Measurements from ENCODE around the gene MRRF.
A peak's percentile ranks its signal among the peaks of the same experiment; 100 is the strongest.

The MRRF gene

DNA sequence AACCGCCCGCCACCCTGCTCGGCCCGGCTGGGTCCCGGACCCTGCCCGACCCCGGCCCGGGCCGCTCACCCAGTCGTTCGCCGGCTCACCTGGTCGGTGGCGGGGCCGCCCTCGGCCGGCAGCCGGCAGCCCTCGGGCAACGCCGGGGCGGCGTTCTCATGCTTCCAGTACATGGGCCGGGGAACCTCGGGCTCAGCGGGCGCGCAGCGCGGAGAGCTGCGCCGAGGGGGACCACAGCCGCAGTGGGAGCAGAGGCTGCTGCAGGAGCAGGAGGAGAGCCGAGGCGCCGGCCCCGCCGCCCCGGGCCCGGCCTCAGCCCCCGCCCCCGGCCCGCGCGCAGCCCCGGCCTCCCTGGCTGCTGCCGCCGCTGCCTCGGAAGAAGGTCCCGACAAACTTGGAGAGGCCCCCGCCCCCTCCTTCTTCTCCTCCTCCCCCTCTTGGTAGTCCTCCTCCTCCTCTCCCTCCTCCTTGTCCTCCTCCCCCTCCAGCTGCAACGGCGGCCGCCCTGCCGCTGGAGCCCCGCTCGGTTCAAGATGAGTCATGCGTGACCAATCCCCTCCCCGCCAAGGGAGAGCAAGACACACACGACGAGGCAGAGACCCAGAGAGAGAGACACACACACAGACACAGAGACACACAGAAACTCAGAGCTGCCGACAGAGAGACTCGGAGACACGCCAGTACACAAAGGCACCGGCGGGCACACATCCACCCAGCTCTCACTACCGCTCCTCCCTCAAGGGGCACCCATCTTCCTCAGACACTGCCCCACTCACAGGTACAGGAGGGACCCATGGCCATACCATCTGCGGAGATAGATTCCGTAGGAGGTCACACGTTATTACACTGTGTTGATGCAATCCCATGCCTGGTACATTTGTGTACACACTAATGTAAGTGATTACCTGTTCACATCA lies 35.9 kb upstream of the MRRF start, which contains the start of gene LHX6:
Gene LHX6 (minus strand): TSS at position 390 of the 917 bp plus-strand sequence. CDS start 217 bp downstream, at position 173.
- DNase-seq, result no peak

DNA sequence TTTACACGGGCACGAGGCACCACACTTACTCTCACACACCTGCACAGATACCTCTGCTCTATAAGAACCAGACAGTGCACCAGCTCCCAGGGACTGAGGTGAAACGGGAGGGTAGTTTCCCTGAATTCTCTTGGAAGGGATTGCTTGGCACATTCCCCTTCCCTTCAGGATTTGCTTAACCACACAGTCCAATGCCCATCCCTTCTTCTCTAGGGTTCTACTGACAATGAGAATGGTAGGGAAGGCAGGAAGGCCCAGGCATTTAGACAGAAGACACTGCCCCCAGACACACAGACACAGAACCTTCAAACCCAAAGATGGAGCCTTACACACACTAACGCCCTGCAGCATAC lies 35.2 kb upstream of the MRRF start:
- no peak for DNase-seq

DNA sequence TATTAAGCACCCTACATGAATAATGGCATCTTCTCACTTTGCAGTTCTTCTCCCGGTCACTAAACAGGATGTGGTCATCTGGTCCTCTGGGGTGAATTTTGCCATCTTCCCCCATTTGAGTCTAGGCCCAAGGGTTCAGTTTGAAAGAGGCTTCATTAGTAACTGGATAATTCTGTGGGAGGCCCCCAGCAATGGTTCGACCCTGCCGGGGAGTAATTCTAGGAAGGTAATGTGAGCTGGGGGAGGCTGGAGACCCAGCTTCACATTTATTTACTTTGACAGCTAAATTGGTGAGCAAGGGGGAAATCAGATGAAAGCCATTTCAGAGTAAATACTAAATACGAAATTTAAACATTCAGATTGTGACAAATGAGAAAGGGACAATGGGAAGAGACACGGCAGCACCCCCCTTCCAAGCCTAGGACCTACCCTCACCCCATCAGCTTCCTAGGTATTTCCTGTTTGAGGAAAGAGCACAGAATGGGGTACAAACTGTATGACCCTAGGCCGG lies 31.8 kb upstream of the MRRF start:
- DNase-seq, result no peak

DNA sequence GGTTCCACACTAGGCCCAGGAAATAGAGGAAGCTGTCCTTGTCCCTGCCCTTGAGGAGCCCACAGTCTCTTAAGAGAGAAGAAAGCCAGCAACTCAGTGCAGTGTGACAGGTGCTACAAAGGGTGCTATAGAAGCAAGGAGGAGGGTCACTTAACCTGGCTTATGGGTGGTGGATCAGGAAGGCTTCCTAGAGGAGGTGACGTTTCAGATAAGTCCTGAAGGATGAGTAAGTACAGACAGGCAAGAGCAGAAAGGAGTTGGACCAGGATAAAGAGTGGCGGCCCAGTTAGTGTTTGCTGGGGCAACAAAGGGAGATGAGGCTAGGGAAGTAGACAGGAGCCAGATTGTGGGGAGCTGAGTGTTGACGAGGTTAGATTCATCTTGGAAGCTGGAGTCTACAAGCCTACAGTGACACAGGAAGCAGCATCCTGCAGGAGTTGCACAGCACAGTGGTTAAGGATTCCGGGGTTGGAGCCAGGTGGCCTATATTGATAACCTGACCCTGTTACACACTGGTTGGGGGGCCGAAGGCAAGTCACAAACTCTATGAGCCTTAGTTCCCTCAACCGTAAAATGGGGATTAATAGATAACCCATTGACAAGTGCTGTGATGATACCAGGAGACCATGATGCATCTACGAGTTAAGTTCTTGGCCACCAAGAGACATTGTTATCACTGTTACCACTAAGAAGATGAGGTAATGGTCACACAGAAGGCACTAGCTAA lies 30.5 kb upstream of the MRRF start:
- DNase-seq, result no peak

DNA sequence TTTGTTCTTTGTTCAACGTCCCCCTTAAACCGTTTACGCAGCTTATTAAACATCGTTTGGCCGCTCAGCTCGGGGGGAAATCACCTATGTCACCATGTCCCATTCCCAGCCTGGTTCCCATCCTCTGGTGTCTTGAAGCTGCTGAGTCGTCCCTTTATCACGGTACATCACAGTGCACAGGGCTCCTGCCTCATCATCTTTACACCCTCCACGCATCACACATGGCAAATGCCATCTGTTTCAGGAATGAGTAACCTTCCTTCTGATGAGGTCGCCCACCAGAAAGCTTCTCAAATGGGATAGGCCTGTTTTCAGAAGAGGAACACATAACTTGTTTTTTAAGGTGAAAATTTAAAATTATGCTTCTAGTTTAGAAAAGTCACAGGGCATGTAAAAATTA lies 28.0 kb upstream of the MRRF start:
- no peak for DNase-seq

DNA sequence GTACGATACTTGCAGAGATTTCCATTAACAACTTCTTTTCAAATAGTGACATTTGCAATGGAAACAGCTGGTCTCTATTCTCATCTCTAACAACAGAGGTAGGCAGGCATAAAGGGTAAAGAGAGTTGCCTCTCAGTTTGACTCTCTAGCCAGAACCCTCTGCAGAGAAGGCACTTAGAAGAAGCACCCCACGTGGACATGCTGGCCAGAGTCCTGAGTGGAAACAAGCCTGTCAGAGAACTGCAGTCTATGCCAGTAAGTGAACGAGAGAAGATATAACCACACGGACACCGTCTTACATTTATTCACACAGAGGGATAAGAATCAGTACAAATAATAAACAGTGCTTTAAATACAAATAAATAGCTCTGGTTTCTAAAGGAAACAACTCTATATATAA lies 25.0 kb upstream of the MRRF start:
- DNase-seq, result no peak

DNA sequence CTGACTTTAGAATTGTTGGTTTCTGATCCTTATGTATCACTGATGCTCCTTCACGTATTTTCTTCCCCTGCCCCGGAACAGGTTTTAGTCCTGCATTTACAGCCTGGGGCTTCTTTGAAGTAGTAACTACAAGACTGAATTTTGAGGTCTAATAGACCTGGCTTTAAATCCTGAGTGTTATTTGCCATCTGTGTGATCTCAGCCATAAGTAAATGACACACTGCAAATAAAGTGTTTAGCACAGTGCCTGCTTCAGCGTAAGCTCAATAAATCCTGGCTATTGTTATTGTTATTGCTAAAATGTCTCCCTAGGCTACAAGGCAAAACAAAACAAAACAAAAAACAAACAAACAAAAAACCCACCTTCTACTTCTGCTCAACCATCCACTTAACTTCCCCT lies 20.3 kb upstream of the MRRF start:
- no peak for DNase-seq

DNA sequence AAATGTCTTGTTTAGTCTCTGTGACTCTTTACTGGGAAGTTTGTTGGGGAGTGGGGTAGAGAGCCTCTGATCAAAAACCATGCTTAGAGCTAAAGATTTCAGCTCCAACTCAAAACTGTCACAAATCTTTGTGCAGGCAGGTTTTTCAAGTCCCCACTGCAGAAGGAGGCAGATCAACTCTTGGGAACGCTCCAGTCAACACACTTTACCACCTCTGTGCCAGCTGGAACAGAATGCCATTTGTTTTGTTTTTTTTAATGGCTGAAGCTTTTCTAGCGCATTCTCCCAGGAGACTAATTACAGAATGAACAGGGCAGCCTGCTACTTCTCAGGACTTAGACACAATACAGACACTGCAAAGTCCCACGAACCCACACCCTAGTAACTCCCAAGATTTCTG lies 18.0 kb upstream of the MRRF start:
- no peak for DNase-seq

DNA sequence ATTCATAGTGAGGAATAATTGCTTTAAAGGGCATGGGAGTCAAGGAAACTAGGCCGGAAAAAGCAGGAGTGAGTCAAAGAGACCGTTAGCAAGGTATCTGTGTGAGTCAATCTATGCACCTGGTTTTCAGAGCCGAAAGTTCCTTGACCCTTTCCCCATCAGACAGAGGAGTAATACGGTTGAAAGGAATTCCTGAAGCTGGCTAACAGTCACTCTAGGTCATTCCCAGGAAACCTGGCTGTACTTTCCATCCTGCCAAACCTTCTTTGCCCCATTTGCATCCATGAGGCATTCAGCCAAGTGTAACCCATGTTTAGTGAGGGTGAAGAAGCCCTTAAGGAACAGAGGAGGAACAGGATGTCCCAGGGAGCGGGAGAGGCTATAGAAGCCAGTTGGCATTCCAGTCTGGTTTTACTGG lies 16.2 kb upstream of the MRRF start:
- no peak for DNase-seq

DNA sequence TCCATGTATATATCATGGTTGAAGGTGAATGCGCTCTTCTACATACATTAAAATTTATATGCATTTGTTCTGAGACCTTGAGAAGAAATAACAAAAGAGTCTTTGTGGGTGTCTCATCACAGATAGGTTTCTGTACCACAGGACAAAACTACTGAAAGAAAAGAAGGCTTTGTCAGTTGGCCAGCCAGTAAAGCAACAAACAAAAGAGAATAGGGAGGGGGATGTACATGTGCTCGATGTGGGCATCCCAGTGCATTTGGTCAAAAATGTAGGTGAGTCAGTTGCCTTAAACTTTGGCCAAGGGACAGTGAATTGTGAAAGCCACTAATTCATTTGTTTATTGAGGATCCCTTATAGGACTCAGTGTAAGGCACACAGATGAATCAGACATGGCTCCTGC lies 13.3 kb upstream of the MRRF start:
- no peak for DNase-seq

DNA sequence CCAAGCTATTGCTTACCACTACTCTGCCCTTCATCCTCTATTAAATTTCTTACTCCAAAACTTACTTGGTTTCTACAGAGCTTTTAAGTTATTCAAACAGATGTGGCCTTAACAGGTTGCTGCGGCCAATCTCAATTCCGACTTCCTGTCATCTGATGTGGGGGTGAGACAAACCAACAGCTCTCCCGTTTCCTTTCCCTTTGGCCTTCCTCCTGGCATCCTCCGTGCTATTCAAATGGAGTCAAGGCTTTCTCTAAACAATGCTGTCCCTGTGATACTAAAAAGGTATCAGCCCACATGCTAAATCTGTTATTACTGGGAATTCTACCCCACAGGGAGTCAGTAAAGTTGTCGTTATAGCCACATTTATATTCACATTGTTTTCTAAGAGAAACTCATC lies 11.9 kb upstream of the MRRF start:
- no peak for DNase-seq

DNA sequence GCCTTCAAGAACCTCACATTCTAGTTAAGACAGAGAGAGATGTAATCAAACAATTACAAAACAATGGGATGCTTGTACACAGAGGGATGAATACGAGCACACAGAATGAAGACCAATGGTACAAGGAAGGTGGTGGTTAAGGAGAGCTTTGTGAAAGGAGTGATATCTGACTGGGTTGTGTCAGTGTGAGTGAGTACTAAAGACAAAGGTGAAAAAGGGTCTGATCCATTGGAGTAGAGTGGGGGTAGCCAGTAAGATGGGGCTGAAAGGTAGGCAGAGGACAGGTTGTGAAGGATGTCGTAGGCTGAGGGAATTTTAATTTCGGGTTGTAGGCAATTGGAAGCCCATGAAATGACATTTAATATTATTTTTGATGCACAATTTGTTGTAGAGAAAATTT lies 9.9 kb upstream of the MRRF start:
- no peak for DNase-seq

DNA sequence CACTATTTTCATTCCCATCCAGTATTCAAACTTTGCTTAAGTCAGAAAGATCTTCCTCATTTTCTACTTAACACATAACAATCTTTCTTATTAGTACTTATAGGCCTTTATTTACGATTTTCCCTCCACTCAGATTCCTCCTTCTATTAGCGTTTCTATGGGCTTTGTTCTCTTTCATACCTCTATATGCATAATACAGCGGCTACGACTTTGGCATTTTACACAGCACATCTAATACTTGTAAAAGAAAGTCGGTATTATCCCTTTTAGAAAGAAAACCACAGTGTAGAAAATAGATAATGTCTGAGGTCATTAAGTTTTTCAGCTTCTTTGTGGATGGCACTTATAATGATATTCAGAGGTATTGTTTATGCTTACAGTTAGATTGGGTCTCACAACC lies 8.5 kb upstream of the MRRF start:
- DNase-seq, result no peak

DNA sequence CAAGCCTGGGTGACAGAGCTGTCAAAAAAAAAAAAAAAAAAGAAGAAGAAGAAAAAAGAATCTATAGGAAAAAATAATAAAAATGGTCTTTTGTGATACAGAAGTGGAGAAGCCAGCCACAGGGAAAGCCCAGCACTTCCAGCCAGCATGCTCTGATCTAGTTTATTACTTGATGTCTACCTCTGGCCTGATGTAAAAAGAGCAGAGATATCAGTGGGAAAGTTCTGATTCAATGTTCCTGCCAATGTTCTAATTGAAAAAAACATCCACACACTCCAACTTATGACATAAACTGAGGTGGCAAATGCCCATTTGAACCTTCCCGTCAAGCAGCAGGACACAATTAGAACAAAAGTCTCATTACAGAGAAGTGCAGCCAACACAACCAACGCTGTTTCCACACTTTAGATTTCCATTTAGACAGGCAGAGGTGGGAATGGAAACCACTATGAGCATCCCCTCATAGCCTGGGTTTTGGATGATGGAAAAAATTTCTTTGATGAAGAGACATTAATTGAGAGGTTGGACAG lies 5.7 kb upstream of the MRRF start:
- DNase-seq, result no peak

DNA sequence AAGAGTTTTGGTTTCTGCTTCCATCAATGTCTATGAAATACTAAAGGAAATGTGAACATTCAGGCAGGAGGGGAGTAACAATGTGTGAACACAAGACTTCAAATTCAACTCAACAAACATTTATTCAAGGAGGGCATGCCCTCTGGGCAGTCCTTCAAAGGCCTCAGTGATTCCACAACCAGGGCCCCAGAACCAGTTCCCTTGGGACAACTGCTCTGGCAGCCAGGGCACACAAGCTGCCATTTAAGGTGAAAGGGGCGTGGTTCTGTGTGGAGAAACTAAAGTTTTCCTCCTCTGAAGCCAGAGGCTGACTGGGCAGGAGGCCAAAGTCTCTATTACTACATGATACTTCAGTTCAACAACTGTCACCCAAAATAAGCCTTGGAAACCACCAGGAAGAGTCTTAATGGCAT lies 3.2 kb upstream of the MRRF start:
- peak; percentile 35 for DNase-seq

DNA sequence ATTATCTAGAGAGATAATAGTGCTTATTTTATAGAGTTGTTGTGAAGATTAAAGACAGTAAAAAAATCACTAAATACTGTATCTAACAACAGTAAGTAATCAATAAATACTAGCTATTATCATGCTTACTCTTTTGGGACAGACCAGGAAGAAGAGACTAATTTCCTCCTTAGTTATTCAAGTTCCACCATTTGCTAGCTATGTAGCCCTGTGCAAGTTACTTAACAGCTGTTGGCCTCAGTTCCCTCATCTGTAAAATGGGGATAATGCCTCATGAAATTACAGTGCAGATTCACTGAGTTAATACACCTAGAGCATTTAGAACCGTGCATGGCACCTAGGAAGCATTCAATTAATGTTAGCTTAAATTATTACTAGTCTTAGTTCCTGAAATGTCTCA lies 2.6 kb upstream of the MRRF start:
- DNase-seq, result no peak

DNA sequence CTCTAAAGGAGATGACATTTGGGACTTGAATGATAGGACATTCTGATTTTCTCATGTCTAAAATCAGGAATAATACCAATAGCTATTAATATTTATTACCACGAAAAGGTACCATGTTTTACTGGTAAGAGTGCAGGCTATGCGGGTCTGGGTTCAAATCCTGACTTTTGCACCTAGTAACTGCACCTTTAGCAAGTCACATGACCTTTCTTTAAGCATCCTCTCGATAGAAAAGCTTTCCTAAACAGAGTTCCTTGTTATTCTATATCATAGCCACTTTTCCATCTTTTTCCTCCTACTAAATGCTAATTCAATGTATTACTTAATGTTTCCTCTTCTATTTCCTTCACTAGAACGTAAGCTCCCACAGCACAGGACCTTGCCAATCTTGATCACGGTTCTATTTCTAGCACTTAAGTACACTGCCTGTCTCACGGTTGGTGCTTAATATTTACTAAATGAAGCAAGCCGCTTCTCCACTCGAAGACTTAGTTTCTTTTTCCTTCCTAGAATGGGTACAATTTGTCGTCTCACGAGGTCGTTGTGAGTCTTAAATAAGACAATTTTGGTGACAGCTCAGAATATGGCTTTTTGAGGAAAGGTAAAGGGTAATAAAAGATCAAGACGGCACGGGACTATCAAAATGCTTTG lies 858 bp upstream of the MRRF start:
- DNase-seq, result no peak

DNA sequence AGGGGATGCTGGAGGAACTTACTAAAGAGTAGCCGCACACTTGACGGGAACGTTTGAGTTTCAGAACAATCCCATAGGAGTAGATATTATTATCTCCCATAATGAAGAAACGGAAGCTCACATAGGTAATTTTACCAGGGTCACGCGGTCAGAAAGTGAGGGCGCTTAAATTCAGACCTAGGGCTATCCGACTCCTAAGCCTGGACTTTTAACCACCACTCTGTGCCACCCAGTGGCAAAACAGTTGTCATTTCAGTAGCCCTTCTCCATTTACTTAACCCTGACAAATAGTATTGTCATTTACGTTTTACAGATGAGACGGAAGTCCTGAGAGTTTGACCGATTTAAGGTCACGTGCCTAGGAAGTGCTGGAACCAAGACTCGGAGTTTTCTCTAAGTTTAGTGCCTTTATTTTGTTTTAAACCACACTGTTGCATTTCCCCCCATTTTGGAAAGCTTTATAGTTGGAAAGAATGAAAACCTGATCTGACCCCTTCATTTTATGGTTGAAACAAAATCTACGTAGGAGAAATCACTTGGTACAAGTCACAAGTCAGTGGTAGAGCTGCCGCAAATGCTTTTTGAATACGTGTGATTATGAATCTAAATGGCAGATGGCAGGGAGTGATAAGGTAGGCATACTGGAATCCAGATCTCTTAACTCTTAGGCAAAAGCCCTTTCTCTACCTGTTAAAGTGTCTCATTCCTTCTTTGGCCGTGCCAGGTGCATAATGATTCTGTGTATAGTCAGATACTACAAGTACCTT lies 650 bp downstream of the MRRF start:
- peak; percentile 78 for DNase-seq

DNA sequence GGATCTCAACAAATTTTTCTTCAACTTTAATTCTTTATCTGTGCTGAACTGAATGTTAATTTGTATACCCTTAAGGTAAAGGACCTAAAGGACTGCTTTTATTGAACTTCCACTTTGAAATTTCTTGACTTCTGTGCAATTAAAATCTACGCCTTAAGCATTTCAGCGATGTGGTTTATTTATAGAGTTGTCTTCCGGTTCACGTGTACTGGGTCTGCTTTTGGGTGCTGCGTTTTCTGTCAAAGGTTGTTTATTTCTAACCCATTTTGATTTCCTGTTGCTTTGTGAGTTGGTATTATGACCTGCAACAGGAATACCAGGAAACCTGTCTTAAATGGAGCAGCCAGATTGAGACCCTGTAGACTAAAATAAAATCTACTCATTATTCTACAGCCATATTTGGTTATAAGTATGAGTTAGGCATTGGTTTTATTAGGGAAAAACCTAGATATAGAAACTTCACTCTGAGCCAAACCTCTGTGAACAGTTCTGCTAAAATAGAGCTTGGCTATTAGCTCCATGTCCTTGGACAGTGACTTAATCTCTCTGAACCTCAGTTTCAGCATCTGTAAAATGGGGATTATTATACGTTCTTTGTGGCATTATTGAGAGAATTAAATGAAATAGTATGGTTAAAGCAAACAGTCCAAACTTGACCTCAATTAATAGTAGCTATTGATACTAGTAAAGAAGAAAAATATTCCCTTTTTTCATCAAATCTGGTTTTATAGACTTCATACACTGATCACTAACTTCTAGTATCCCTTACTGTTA lies 3.5 kb downstream of the MRRF start:
- DNase-seq, result no peak

DNA sequence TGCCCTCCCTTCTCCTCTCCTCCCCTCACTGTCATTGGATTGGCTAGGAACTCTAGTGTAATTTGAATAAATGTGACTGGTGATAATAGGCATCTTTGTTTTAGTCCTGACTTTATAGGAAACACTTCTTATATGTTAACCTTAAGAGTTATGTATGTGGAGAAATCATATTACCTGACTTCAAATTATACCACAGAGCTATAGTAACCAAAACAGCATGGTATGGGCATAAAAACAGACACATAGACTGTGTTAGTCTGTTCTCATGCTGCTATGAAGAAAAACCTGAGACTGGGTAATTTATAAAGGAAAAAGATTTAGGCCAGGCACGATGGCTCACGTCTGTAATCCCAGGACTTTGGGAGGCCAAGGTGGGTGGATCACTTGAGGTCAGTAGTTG lies 9.4 kb downstream of the MRRF start:
- DNase-seq, result no peak

DNA sequence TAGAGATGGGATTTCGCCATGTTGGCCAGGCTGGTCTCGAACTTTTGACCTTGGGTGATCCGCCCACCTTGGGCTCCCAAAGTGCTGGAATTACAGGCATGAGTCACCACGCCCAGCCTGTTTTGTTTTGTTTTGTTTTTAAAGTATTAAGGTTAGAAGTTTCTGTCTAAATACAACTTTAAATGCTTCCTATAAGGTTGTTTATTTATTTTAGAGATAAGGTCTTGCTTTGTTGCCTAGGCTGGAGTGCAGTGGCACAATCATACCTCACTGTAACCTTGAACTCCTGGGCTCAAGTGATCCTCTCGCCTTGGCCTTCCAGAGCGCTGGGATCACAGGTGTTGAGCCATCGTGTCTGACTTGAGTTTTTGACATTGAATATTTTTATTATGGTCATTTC lies 11.4 kb downstream of the MRRF start:
- DNase-seq, result no peak

All from hematopoietic multipotent progenitor cell treated with erythropoietin and hydrocortisone succinate and interleukin-3 and kit ligand, for 8 days (in vitro differentiated cells).